HG02642 (cell line): Measurements from ENCODE around the gene KLF17.

Source experiments
- ATAC-seq: cut with Tn5 transposase; IDR thresholded peaks from one replicate; pipeline ENCODE4 v1.9.1; 2021; ENCODE audit warnings: mild to moderate bottlenecking; ENCODE audit not compliant: unreplicated experiment, poor library complexity

KLF17 gene

GRCh38 chr1:44146536-44147361, 28.1 kb downstream of the KLF17 start:
- ATAC-seq, result no peak

DNA sequence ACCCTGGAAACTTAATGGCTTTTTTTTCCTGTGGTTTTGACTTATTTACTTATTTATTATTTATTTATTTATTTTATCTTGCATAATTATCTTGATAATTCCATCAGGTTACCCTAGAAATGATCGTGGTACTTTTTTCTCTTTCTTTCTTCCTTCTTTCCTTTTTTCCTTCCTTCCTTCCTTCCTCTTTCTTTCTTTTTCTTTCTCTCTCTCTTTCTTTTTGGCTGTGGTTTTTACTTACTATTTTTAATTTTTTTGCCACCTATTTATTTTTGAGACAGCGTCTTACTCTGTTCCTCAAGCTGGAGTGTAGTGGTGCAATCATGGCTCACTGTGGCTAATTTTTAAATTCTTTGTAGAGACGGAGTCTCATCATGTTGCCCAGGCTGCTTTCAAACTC, 29.0 kb downstream of the KLF17 start:
- ATAC-seq, result no peak

DNA sequence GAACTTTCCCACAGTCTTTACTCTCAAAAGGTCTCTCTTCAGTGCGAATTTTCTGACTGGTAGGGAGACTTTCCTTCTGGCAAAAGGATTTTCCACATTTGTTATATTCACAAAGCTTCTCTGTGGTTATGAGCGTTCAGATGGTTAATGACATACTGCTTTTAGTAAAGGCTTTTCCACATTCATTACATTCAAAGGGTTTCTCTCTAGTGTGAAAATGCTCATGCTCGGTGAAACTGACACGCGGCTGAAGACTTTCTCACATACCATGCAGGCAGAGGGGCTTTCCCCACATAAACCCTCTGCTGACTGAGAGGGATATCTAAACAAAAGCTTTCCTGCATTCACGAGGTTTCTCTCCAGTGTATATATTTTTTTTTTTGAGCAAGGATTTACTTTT, 32.7 kb downstream of the KLF17 start:
- no peak for ATAC-seq

DNA sequence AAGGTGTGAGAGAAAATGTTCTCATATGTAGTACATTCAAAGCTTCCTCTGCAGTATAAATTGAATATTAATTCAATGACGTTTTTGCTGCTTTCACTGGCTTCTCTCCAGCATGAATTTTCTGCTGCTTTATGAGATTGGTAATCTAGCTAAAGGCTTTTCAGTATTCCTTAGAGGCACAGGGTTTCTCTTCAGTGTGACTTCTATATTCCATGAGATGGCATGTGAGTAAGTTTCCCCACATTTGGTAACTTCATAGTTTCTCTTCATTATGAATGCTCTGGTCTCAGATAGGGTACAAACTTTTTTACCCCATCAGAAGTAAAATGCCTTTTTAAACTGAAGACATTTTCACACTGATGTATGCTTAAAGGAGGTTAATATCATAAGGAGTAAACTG, 33.2 kb downstream of the KLF17 start:
- no peak for ATAC-seq

DNA sequence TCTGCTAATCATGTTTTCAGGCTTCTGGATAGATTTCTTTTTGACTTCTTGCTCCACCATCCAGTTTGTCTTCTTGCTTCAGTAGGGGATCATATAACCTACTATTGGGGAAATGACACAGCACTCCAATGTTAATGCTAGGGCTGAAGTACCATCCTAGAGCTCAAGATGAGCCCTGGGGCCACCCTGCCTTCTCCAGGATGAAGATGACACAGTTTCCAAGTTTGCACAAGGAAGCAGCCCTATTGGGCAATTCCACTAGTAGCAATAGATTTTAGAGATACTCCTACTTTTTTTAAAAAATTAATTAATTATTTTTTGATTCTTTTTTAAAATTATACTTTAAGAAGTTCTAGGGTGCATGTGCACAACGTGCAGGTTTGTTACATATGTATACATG, 34.1 kb downstream of the KLF17 start:
- ATAC-seq, result no peak

DNA sequence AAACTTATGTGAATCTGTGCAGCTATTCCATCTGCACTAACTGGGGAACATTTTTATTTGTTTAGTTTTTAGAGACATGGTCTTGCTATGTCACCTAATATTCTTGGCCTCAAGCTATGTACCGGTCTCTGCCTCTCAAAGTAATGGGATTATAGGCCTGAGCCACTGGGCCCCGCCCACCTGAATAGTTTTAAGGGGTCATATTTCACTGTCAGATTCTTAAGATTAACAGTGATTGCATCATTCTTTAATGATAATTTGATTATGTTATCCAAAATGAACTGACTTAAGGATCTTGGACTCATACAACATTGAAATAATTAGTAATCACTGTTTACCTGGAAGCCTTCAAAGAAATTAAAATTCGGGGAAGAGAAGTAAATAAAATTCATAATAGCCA, 35.4 kb downstream of the KLF17 start:
- no peak for ATAC-seq

- no peak for ATAC-seq
These were observed 39.3 kb downstream of the KLF17 start for GRCh38 chr1:44157903-44158302.

- no peak for ATAC-seq
These were observed 40.2 kb downstream of the KLF17 start for GRCh38 chr1:44158871-44159270.

GRCh38 chr1:44161546-44161945, 42.9 kb downstream of the KLF17 start:
- ATAC-seq, result no peak

DNA sequence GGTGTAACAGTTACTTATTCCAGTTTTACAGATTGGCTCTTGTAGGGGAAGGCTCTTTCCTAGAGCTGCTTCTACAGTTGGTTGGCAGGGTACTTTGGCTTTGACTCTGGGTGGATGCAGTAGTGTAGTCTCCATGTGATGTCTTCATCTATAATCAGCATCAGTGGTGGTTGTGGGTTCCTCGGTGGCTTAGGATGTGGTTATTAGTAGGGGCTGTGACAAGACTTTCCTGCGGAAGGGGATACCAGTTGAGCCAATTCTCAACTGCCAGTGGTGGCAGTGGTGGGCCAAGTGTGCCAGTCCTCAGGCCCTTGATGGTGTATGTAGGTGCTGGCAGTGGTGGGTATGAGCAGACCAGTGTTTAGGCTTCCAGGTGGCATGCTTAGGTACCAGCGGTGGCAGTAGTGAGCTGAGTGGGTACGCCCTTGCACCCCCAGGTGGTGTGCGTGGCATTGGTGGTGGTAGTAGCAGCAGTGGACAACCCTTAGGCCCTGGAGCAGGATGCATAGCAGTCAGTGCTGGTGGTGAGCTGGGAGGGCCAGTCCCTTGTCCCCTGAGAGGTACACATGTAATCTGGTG, 50.0 kb downstream of the KLF17 start:
- no peak for ATAC-seq

DNA sequence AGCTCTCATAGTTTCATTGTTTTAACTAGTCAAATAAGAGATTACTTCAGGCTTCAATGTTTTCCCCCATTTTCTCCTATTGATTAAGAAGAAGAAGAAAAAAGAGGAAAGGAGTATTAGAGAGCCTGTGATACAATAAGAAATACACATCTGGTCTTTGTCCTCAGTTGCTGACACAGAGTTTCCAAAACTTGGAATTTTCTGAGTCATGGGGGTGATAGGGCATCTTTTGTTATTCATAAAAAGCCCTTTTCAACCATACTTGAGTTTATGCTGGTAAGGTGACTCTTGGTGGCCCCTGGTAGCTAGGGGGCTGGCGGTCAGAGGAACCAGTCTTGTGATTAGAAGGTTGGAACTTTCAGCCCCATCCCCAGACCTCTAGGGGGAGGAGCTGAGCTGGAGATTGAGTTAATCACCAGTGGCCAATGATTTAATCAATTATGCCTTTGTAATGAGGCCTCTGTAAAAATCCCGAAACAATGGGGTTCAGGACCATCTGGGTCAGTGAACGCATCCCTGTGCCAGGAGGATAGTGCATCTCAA, 51.7 kb downstream of the KLF17 start:
- no peak for ATAC-seq

DNA sequence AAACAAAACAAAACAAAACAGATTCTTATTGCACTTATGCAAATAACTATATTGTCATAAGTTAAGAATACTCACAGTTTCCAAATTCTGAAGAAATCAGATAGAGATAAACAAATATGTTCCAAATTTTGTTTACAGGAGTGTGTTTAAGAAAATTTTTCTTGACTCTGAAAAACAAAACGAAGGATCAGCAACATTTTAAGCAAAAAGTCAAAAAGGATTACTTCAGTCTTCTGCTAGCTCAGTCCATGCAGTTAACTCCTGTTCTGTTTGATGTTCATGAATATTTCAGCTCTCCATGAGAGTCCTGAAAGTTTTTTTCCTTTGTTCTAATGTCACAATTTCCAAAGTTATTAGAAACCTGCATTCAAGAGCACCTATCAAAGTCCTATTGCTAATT, 56.0 kb downstream of the KLF17 start:
- ATAC-seq, result no peak
